Astrocyte (in vitro differentiated cells and primary cell): Measurements from ENCODE around the gene IL20.

Source experiments
- EZH2 ChIP-seq: IDR thresholded peaks from 2 replicates; pipeline ENCODE4 v1.6.1; 2012; ENCODE audit warnings: mild to moderate bottlenecking, low read length, inconsistent platforms; ENCODE audit not compliant: insufficient read depth
- TF ChIP-seq, protein P1 (sequence below): IDR thresholded peaks from 2 replicates; pipeline ENCODE4 v1.5.1; 2011; ENCODE audit warnings: low read depth, mild to moderate bottlenecking, inconsistent platforms, low read length, moderate library complexity; ENCODE audit not compliant: insufficient read depth

DNA sequence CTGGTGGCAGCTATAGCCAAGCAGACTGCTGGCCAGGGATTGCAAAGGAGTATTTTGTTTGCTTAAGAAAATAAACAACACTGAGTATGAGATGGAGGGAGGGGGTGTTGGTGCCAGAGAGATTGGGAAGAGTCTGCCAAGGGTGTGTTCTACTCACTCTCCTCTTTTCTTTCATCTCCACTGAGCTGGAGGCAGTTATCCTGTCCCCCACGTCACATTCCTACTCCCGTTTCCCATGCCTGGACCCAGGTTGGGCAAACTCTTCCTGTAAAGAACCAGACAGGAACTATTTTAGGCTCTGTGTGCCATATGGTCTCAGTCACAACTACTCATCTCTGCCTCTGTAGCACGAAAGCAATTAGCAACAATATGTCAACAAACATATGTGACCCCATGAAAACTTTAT is 30.4 kb downstream of the IL20 start:
- TF ChIP-seq, protein P1, sequence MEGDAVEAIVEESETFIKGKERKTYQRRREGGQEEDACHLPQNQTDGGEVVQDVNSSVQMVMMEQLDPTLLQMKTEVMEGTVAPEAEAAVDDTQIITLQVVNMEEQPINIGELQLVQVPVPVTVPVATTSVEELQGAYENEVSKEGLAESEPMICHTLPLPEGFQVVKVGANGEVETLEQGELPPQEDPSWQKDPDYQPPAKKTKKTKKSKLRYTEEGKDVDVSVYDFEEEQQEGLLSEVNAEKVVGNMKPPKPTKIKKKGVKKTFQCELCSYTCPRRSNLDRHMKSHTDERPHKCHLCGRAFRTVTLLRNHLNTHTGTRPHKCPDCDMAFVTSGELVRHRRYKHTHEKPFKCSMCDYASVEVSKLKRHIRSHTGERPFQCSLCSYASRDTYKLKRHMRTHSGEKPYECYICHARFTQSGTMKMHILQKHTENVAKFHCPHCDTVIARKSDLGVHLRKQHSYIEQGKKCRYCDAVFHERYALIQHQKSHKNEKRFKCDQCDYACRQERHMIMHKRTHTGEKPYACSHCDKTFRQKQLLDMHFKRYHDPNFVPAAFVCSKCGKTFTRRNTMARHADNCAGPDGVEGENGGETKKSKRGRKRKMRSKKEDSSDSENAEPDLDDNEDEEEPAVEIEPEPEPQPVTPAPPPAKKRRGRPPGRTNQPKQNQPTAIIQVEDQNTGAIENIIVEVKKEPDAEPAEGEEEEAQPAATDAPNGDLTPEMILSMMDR = no peak
- TF ChIP-seq EZH2 = no peak
